HG02870 (cell line): ENCODE results near the gene RAB5A.
"Not testable (repeated sequence)": the region's sequence is repeated elsewhere in the genome, so short reads cannot be mapped to it uniquely, and the experiment has no call there.

Experiments used
- ATAC-seq: cut with Tn5 transposase; IDR thresholded peaks from one replicate; pipeline ENCODE4 v1.9.1; 2021; ENCODE audit warnings: mild to moderate bottlenecking, moderate library complexity; ENCODE audit not compliant: unreplicated experiment

The RAB5A gene

DNA sequence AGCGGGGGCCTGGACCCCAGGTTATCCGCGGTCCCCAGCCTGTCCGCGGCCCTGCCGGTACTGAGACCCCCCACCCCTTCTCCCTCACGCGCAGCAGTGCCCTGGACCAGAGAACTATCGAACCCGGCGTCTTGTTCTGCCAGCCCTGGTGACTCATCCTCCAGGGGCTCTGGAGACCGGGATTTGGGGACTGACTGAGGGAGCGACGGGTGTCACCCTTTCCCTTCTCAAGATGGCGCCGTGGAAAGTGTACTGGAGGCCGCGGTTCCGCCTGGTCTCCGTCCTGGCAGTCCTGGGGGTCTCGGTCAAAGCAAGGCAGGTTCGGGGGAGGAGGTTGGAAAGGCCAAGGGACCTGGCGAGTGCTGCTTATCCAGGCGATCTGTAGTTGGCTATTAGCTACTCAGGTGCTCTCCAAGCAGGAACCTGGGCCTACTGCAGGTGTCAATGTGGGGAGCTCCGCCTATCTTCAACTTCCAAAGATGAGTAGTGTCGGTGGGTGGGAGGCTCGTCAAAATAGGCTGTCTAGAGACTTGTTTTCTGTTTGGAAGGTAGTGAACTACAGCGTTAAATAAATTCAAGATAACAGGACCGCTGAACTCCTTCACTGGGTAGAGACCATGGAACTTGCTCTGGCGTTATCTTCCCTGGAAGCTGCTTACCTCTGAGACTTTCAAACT, 790 bp downstream of the RAB5A start:
- peak; percentile 13 for ATAC-seq

- ATAC-seq: no peak
Measured at GRCh38 chr3:19948226-19948591, 1.3 kb downstream of the RAB5A start.

- ATAC-seq: no peak
Measured at GRCh38 chr3:19950316-19950715, 3.4 kb downstream of the RAB5A start.

DNA sequence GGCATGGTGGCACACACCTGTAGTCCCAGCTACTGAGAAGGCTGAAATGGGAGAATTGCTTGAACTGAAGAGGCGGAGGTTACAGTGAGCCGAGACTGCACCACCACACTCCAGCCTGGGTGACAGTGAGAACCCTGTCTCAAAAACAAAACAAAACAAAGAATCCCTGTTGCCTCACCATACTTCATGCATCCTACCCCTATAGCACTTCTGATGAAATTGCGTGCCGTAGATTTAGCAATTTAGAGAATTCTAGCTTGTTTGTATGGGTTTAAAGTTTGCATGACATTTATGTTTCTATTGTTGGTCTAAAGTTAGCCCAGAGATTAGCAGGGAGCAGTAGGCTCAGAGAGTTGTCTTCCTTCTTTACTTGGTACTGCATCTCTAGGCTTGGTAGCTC, 7.8 kb downstream of the RAB5A start:
- ATAC-seq: no peak

GRCh38 chr3:19957354-19957753, 10.5 kb downstream of the RAB5A start:
- not testable (repeated sequence) for ATAC-seq

GRCh38 chr3:19959505-19959904, 12.6 kb downstream of the RAB5A start:
- ATAC-seq: no peak

DNA sequence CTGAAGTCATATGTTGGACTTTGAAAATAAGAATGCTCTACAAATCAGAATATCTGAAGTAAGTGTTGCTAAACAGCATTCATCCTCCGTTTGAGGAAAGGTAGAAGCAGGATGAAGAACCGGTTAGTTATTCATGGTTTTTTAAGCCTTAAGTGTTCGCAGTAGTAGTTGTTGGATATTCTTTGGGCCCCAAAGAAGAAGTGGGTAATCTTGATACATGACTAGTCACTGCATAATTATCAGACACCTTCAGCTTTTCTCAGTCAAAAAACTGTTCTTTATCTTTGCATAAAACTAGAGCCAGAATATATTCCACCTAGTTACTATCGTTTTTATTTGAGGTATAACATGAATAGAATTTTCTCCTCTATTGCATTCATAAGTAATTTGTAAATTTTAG, 13.8 kb downstream of the RAB5A start:
- no peak for ATAC-seq

- no peak for ATAC-seq
Measured at GRCh38 chr3:19961960-19962359, 15.1 kb downstream of the RAB5A start.

- no peak for ATAC-seq
Measured at GRCh38 chr3:19967208-19967607, 20.3 kb downstream of the RAB5A start.

GRCh38 chr3:19967812-19968211, 20.9 kb downstream of the RAB5A start:
- ATAC-seq: no peak

GRCh38 chr3:19970327-19970726, 23.4 kb downstream of the RAB5A start:
- no peak for ATAC-seq

DNA sequence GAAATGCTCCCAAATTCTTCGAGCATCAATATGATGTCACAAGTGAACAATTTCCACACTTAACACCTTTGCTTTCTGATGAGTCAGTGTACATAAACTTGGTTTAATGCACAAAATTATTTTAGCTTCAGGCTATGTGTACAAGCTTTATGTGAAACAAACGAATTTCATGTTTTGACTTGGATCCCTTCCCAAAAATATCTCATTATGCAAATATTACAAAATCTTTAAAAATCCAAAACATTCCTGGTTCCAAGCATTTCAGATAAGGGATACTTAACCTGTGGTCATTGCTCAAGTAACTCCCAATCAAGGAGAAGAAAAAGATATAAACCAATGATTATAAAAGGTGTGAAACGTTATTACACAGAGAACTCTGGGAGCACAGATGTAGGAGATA, 25.2 kb downstream of the RAB5A start:
- no peak for ATAC-seq

- not testable (repeated sequence) for ATAC-seq
Measured at GRCh38 chr3:19988904-19989303, 42.0 kb downstream of the RAB5A start.

GRCh38 chr3:19994796-19995195, 47.9 kb downstream of the RAB5A start:
- no peak for ATAC-seq

DNA sequence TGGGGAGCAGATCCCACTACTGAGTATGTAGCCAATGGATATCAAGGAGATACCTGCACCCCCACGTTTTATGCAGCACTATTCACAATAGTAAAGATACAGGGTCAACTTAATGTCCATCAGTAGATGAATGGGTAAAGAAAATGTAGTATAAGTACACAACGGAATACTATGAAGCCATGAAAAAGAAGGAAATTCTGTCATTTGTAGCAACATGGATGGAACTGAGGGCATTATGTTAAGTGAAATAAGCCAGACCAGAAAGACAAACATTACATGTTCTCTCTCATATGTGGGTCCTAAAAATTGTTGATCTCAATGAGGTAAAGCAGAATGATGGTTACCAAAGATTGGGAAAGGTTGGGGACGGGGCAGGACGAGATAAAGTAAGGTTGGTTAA, 50.6 kb downstream of the RAB5A start:
- no peak for ATAC-seq

DNA sequence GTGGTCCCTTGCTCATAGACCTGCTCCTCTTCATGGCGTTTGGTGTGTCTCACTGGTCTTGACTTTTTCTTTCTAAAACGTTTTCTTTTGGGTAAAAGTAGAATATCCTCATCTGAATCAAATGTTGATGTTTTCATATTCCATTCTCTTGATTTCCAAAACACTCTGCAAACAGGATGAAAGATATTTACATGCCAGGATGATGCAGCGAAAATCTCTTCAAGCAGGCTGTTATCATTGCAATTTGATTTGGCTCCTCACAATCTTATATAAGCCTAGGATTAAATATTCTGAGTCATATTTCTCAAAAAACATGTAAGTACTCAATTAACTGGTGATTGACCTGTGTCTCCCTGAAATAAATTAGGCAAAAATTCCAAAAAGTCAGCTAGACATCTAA, 55.0 kb downstream of the RAB5A start:
- no peak for ATAC-seq

DNA sequence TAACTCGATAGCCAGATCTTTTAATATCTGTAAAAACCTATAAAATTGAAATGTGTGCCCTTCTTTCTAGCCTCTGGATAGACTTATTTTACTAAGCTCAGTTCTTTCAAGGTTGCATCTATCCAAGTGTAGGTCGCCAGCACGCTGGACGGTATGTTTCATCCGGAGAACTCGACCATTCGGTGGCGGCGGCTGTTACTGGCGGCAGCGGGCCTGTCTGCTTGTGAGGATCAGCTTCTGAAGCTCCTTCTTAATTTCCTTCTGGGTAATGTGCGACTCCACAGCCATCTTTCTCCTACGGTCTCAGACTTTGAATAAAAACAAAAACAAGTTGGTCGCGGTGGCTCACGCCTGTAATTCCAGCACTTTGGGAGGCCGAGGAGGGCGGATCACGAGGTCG, 61.1 kb downstream of the RAB5A start:
- ATAC-seq: no peak

GRCh38 chr3:20008646-20009045, 61.7 kb downstream of the RAB5A start:
- no peak for ATAC-seq

DNA sequence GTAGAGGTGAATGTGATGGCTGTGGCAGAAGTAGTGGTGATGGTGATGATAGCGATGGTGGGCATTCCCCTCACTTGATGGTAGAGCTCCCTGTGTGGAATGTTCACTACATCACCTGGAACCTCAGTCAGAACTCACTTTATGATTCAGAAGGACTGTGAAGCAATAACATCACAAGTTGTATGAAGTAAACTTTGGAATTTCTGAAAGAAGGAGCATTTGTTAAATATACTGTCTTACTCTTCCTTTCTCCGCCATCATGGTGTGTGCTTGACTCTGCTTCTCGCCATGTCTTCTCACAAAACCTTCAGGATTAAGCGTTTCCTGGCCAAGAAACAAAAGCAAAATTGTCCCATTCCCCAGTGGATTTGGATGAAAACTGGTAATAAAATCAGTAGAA, 65.3 kb downstream of the RAB5A start, which contains the start of gene PP2D1:
PP2D1 (minus strand) TSS at position 101 of the 400 bp plus-strand sequence. CDS start 192 bp downstream, outside the sequence.
- no peak for ATAC-seq

- ATAC-seq: no peak
Measured at GRCh38 chr3:20013396-20013795, 66.5 kb downstream of the RAB5A start.

- ATAC-seq: no peak
Measured at GRCh38 chr3:20015525-20015924, 68.6 kb downstream of the RAB5A start.

DNA sequence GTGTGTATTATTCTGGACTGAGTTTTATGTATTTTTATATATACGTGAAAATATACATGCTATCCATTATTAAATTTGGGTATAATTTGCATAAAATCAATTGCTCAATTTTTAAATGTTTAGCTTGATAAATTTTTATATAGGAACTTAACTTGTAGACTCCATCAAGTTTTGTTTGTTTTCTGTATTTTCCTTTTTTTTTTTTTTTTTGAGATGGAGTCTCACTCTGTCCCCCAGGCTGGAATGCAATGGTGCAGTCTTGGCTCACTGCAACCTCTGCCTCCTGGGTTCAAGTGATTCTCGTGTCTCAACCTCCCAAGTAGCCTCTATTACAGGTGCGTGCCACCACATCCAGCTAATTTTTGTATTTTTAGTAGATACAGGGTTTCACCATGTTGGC, 69.2 kb downstream of the RAB5A start:
- ATAC-seq: not testable (repeated sequence)

DNA sequence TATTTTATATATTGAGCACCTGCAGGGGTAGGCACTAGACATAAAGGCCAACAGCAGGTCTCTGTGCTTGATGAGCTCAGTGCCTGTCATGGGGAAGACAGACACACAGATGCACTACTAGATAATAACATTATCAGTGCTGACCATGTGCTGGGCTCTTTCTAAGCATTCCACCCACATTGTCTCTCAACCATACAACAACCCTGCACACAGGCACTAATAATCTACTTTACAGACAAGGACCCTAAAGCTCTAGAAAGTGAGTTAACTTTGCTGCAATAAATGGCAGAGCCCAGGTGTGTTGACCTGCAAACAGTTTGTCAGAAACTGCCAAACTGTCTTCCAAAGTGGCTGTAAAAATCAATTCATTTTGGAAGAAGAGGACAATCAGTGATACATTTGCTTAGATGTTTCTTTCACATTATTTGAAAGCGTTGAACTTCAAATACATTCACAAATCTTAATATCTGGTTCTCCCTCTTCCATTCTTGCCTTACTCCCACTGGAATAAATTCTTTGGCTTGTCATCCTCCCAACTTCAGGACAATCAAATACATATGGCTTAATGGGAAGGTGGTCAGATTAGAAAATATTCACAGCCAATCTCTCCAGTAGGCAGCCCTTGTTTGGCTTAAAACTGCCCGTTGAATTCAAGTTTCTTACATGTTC, 76.2 kb downstream of the RAB5A start:
- ATAC-seq: no peak
